Sigmoid colon (tissue), 4 donors: ENCODE data around the gene ABCD3.

Experiments
- EP300 ChIP-seq, 4 donors: sonication (generic); formaldehyde crosslinking; IDR thresholded peaks; one replicate each; pipeline ENCODE4 v1.6.1; 2017; ENCODE audit warnings: antibody characterized with exemption in 4 of 4
- POLR2A ChIP-seq, 2 donors: fragments of 450-650 bp; IDR thresholded peaks; one replicate each; pipeline ENCODE4 v1.6.1; 2016; ENCODE audit warnings: antibody characterized with exemption in 2 of 2, mild to moderate bottlenecking in 2 of 2, moderate library complexity in 2 of 2
- POLR2AphosphoS5 ChIP-seq, 4 donors: sonication (generic); formaldehyde crosslinking; IDR thresholded peaks; one replicate each; pipeline ENCODE4 v1.6.1; 2017; ENCODE audit warnings: antibody characterized with exemption in 4 of 4
- TF ChIP-seq, protein P1 (sequence below), 4 experiments: fragments of 450-650 bp in 3 of 4; fragments of 200-600 bp in 1 of 4; IDR thresholded peaks; one replicate each; pipeline ENCODE4 v1.5.1; 2016 to 2019; ENCODE audit warnings: antibody characterized with exemption in 4 of 4, mild to moderate bottlenecking in 3 of 4, moderate library complexity in 2 of 4

GRCh38 chr1:94554580-94554979 lies 136.4 kb downstream of the ABCD3 start:
- TF ChIP-seq, protein P1, sequence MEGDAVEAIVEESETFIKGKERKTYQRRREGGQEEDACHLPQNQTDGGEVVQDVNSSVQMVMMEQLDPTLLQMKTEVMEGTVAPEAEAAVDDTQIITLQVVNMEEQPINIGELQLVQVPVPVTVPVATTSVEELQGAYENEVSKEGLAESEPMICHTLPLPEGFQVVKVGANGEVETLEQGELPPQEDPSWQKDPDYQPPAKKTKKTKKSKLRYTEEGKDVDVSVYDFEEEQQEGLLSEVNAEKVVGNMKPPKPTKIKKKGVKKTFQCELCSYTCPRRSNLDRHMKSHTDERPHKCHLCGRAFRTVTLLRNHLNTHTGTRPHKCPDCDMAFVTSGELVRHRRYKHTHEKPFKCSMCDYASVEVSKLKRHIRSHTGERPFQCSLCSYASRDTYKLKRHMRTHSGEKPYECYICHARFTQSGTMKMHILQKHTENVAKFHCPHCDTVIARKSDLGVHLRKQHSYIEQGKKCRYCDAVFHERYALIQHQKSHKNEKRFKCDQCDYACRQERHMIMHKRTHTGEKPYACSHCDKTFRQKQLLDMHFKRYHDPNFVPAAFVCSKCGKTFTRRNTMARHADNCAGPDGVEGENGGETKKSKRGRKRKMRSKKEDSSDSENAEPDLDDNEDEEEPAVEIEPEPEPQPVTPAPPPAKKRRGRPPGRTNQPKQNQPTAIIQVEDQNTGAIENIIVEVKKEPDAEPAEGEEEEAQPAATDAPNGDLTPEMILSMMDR (IDR thresholded peaks at IDR 0.05): no peak
- TF ChIP-seq POLR2A (IDR thresholded peaks at IDR 0.05) (no peak), POLR2AphosphoS5 (IDR thresholded peaks at IDR 0.05) (no peak), EP300 (IDR thresholded peaks at IDR 0.05) (no peak)
